ENCODE measurements around the gene TTLL11.

DNA sequence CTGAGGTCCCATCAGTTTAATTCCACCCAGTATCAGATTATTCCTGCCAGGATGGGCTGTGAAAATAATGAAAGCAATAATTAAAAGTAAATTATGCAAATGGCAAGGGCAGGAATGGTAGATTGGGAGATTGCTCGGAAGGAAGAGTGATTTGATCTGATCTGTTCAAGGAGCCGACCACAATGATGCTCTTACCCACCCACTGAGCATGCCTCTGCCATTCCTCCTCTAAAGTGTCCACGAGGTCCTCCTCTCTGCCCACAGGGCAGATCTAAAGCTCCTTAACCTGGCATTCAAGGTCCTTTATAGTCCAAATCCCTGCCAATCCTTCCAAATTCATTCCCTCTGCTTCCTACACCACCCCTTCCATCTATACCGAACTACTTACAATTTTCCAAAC is 147.8 kb downstream of the TTLL11 start:
- TF ChIP-seq, protein P1, sequence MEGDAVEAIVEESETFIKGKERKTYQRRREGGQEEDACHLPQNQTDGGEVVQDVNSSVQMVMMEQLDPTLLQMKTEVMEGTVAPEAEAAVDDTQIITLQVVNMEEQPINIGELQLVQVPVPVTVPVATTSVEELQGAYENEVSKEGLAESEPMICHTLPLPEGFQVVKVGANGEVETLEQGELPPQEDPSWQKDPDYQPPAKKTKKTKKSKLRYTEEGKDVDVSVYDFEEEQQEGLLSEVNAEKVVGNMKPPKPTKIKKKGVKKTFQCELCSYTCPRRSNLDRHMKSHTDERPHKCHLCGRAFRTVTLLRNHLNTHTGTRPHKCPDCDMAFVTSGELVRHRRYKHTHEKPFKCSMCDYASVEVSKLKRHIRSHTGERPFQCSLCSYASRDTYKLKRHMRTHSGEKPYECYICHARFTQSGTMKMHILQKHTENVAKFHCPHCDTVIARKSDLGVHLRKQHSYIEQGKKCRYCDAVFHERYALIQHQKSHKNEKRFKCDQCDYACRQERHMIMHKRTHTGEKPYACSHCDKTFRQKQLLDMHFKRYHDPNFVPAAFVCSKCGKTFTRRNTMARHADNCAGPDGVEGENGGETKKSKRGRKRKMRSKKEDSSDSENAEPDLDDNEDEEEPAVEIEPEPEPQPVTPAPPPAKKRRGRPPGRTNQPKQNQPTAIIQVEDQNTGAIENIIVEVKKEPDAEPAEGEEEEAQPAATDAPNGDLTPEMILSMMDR (IDR thresholded peaks at IDR 0.05), result no peak
- no peak for TF ChIP-seq EZH2 (IDR thresholded peaks at IDR 0.05)
- TF ChIP-seq EZH2phosphoT487 (IDR thresholded peaks at IDR 0.05), result no peak

Data from neural progenitor cell (in vitro differentiated cells).